NCI-H2171 treated with DMSO at 0.1 percent for 48 hours (cell line): Measurements from ENCODE around the gene HIVEP3.

ENCODE experiments used
- DNase-seq: peaks from one replicate; lab custom pipeline; 2025; lab: John Stamatoyannopoulos, UW

HIVEP3 gene

DNA sequence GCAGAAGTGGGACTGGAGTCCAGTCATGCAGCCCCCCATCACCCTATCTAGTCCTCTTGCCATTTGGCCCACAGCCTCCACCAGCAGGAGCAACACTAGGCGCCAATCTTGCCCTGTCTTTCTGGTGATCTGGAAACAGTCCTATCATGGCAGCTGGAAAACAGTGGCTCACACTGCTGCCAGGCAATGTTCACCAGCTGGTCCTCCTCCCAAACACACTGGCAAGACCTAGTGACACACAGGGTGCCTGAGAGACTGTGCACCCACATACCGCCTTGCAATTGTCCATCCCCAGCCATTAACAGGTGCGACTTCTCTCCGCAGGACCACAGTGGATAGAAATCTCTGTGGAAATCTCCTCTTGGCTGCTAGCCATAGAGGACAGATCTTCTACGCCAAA is 105.5 kb downstream of the HIVEP3 start:
- DNase-seq, result no peak

DNA sequence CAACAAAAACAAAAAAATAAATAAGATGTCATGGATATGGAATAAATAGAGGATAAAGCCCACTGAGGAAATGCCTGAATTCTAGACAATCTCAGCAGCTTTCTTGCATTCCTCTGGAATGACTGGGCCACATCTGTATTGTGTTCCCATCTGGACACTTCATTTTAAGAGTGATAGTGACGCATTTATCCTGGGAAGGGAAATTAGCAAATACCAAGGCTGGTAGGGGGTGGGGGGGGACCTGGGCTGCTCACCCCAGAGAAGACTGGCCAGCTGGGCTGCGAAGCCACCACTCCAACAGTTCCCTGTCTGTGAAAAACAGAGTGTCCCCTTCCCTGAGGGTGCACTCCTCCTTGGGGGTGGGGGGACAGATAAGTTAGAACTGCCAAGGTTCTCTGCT is 106.3 kb downstream of the HIVEP3 start:
- no peak for DNase-seq

DNA sequence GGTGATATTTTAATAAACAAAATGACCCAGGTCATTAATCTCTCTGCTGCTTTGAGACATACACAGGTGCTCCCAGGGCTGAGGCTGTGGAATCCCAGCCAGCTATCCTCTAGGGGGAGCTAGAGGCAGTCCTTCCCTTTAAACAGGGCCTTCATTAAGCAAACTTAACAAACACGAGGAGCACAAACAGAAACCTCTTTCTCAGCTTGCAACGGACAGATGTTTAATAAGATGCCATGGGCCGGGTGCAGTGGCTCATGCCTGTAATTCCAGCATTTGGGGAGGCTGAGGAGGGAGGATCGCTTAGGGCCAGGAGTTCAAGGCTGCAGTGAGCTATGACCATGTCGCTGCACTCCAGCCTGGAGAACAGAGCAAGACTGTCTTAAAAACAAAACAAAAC is 106.7 kb downstream of the HIVEP3 start:
- peak; percentile 54 for DNase-seq

DNA sequence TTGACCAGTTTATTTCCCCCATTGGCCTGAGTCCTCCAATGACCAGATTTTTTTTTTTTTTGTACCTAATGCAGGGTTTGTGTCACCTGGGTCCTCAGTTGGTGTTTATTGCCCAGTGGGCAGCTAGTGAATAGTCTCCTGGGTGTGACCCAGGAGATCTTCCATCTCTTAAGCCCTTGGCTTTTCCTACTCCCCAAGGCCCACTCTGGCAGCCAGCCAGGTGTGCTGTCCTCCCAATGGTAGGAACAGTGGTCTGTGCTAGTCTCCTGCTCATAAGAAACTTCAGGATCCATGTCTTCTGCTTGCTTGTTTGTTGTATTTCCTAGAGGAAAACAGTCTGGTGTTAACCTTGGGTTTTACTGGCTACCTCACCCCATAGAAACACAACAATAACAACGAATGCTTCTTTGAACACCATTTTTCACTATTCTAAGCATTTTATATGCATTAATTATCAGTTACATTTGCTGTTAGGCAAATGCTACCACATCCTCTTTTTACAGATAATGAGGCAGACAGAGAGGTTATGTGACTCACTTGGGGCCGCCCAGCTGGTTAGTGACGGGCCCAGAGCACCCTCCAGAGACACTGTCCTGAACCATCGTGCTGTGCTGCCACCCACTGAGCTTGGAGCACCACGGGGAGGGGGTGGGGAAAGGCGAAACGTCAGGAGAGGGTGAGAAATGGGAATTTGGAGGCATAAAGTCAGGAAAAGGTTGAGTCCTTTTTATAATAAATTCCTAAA is 107.5 kb downstream of the HIVEP3 start:
- DNase-seq, result no peak

DNA sequence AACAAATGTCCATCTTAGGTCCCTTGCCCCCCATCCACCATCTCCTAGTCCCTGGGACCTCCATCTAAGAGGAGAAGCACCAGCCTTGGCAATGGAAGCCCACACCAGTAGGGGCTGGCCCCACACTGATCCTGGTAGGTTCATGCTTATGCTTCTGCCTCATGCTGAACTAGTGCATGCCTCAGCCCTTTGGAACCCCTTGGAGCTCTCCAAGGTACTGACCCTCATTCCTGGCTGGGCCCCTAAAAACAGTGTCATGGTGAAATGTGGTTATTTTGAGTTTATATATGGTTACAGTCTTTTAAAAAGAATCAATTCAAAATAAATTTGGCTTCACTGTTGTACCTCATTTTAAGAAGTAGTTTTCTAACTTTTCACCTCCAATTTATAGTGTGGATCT is 108.3 kb downstream of the HIVEP3 start:
- no peak for DNase-seq

DNA sequence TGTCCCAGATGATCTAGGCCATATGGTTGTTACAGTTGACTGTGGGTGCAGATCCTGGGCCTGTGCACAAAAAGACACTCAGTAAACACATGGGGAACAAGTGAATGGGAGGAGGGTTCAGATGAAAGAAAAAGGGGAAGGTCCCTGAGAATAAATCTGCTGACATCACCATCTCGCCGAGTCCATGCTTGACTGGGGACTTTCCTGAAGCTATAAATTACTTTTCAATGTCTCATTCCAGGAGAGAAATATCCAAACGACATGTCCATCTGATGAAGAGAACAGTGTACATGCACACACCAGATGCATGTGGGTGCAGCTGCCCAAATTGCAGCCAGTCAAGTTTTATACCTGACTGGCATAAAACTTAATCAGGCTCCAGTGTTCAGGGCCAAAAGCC is 109.0 kb downstream of the HIVEP3 start:
- no peak for DNase-seq

DNA sequence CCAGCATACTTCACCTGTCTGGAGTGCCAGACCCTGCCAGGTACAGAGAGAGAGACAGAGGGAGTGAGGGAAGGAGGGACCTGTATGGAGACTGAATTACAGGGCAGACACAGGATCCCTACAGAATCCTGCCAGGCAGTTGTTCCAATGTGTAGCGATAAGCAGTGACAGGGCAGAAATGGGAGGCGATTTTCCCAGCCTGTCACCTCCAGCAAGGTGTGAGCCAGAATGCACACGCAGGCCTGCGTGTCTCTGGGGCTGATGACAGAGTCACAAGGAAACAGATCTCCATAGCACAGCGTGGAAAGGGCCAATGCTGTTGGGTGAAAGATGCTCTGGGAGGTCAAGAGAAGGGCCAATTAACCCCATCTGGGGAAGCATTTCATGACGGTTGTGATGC is 111.3 kb downstream of the HIVEP3 start:
- DNase-seq, result no peak

DNA sequence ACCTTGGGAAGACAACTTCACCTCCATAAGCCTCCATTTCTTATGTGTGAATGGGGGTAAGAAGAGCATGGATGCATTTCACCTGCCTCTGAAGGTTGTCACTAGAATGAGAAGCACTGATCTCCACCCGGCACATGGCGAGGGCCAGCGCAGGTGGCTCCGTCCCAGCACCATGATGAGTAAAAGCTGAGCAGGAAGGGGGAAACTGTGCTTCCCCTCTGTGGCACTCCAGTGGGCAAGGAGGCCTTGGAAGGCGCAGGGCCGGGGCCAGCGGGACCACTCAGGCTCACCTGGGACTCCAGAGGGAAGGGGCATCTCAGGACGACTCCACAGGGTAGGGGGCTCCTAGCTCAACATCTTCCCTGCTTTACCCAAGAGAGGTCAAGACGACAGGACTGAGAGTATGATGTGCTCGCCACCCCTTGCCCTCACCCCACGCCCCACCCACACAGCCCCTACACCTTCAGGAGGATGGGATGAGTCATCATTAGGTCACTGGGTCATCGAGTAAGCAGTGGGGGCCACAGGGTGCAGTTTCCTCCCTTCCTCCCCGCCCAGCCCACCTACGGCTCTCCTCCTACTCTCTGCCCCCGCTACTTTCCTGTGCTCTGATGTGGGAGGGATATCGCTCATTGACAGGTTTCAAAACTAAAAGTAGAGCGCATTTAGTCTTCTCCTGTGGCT is 112.1 kb downstream of the HIVEP3 start:
- no peak for DNase-seq

DNA sequence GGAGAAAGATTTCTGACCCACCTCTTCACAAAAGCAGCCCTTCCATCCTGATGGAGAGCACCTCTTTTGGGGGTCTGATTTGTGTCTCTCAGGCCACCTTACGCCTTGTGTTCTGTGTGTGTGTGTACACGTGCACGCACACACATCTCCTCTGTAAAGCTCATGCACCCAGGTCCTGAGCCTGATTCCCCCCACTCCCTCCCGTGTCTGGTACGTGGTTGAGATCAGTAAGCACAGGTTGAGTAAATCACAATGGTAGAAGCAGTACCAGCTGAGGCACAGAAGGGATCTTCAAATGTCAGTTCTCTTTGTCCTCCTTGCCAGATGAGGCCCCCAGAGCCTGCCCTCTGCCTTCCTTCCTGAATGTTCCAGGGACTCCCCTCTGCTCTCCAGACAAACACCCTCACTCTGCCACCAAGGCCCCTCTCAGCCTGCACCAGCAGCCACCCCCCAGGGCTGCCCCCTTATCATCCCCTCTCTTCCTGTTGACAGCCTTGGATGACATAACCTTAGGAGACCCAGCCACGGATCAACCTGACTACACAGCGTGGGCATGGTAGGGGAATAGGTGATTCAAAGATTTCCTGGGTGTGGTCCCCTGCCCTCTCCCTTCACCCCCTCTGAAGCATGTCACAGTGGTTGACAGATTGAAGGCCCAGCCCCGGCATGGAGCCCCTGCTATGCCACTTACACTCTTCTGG is 112.8 kb downstream of the HIVEP3 start:
- no peak for DNase-seq

DNA sequence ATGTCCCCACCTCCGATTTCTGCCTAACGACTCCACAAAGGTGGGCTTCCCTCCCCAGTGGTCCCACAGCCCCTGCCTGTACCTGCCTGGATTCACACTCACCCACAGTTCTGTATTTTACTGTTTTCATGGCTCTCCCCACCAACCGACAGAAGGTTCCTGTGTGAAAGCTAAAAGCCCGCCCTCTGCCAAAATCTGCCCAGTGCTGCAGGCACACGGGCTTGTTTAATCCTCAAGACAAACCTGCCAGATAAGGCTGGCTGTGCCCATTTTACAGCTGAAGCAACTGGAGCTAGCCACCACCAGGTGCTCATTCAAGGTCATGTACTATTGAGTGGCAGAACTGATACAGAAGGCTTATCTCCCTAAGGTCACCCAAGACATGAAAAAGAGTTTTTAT is 114.5 kb downstream of the HIVEP3 start:
- no peak for DNase-seq

DNA sequence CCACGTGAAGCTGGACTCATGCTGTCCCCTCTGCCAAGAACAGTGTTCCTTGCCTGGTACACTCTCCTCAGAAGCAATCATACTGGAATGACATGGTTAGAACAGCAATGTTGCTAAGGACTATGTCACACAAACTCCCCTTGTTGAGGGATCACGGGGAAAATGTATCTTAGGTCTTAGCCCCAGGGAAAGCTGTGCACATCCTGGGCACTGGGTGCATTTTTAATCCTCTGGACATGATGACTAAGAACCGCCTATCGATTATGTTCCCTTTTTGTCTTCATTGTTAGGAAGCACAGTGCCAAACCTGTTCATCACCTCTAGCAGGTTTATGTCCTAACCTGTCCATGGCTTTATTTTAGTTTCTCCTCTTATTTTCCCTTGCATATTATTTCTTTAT is 115.1 kb downstream of the HIVEP3 start:
- no peak for DNase-seq

DNA sequence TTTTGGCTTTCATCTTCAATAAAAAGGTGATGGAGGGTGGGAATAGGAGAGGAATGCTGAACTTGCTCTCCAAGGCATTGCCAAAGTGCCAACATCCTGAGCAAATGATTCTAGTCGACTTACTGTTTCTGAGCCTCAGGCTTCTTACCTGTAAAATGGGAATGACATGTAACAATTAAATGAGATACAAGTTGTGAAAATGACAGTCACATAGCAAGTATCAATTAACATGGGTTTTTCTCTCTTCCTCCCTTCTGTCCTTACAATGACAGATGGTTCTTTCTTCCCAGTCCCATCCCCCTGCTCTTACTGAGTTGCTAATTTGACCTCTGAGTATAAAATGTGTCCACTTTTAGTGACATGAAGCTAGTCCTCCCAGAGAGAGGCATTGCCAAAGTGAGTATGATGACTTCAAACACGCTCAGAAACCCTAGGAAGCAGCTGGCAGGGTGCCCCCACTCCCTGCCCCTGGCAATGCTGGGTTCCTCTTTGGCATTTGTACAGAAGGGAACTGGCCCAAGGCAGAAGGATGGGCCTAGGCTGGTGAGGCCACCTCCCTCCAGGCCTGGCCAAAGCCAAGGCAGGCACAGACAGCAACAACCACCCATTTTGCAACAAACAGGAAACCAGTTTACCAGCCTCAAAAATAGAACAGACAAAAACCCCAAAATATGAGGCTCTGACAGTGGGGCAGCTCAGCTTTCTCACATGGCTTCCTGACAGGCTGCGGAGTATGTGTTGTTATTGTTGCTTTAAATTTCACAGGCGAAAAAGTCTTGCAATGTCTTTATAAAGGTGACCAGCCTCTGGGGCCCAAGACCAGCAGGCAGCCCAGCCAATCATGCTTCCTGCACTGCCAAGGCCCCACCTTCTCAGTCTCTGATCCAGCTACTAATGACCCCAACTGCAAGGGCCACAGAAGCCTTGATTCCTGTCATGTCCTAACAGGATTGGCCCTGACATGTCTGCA is 115.9 kb downstream of the HIVEP3 start:
- peak; percentile 22 for DNase-seq

DNA sequence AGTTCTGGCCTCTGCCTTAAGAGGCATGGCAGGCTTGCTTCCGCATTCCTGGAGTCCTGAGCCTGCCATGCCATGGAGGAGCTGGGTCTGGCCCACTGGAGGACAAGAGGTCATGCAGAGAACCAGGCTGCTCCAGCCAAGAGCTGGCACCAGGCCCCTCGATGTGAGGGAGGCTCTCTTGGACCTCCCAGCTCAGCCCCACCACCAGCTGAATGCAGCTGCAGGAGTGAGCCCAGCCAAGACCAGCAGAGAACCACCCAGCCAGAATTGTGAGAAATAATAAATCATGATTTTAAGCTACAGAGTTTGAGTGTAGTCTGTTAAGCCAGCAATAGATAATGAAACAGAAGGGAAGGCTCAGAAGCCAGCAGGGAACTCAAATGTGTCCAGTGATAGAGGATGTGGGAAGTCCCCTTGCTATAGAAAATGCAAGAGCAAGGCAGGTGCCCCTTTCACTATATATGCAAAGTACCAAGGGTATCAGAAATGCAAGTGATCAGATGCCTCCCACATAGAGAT is 118.4 kb downstream of the HIVEP3 start:
- no peak for DNase-seq

DNA sequence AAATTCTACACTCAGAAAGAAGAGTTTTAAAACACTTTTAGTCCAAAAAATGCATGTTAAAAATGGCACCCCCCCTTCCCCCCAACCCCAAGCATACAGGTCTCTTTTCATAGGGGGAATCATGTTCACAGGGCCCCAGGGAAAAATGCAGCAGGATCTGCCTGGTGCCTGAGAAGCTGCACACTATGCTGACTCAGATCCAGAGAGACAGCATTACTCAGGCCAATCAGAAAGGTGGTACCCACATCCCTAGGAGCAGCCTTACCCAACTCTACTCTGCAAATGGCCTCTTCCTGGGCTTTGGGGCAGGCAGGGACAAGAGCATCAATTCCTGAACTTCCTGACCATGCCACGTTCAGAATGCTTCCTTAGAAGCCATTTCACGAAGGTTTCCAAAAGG is 119.0 kb downstream of the HIVEP3 start:
- DNase-seq, result no peak

DNA sequence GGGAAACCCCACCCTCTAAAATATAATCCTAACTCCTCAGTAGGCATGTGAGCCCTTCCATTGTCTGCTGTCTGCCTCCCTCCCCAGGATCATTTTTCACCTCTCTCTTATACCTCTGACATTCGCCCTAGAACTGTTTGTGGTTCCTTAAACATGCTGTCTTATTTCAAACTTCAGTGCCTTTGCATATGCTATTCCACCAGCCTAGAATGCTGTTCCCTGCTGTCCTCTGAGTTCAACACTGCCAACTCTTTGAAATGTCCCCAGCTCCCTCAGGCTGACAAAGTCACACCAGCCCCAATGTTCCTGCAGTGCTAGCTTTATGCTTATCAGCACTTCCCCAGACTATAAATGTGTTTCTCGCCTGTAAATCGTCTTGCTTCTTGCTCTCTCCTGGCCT is 119.5 kb downstream of the HIVEP3 start:
- DNase-seq, result no peak

DNA sequence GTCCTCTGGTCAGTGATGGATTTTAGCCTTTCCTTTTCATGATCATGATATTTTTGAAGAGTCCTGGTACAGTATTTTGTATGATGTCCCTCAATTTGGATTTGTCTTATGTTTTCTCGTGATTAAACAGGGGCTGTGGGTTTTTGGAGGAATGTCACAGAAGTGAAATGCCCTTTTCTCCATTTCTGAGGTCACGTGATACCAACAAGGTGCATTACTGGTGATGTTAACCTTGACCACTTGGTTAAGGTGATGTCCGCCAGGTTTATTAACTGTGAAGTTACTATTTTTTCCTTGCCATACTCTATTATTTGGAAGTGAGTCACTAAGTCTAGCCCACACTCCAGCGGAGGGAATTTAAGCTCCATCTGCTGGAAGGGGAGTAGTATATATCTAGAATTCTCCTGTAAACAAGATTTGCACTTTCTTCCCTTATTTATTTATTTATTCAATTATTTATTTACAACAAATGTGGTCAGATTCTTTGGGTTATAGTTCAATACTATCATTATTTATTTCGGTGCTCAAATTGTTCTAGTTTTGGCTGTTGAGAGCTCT is 123.4 kb downstream of the HIVEP3 start:
- no peak for DNase-seq

DNA sequence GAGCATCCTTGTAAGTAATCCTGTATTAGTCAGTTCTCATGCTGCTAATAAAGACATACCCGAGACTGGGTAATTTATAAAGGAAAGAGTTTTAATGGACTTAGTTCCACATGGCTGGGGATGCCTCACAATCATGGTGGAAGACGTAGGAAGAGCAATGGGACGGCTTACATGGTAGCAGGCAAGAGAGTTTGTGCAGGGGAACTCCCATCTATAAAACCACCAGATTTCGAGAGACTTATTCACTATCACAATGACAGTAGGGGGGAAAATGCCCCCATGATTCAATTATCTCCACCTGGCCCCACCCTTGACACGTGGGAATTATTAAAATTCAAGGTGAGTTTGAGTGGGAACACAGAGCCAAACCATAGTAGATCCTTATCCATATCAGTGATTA is 124.7 kb downstream of the HIVEP3 start:
- no peak for DNase-seq

DNA sequence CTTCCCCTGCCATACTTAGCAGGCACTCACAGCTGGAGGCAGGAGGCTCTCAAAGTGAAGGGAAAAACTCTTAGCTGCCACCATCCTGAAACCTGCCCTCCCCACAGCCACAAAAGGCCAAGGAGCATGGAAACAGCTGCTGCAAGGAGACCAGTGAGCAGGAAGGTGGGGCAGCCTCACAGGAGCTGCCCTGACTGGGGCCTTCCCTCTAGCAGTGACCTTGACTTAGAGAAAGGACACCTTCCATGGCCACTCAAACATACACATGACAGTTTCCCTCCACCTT is 126.3 kb downstream of the HIVEP3 start:
- no peak for DNase-seq

DNA sequence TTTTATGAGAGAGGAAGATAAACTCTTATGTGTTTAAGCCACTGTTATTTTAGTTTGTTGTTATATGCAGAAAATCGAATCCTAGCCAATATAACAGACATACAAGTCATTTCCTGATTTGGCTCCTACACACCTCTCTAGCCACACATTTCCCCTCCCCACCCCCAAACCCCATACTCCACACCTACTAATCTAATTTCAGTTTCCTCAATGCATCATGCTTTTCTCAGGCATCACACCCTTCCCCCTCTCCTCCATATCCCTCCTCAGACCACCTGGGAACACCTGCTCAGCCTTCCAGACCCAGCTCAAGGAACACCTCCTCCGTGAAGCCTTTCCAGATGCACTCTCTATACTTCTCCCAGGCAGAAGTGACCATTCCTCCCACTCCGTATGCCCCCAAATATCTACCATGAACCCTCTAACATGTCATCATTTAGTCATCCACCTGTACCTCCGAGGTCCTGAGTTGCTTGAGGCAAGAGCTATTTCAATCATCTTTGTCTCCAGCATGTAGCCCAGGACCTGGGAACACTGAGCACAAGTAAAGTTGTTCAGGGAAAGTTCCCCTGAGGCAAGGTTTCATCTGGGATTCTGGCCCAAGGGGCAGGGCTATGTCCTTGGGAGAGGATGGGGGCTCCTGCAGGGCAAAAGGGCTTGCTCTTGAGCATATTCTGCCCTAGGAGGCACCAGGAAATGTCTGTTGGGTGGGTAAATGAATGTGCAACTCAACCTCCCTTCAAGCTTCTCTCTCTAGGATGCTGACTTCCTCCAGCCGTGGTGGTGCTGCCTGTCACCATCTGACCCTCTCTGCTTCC is 126.8 kb downstream of the HIVEP3 start:
- no peak for DNase-seq

DNA sequence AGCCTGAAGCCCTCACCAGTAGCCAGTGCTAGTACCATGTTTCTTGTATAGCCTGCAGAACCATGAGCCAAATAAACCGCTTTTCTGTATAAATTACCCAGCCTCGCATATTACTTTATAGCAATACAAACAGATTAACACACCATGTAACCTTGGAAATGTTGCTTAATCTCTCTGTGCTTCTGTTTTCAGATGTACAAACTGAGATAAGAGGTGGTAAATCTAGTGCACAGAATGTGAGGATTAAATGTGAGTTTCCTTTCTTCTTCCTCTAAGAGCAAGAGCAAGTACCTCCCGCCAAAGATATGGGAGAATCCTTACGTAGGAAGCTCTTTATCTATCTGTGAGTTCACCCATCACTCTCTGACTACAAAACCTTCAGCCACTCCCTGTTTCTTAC is 128.4 kb downstream of the HIVEP3 start:
- DNase-seq, result no peak
